ENCODE data around the gene CIROP. TPM values are rescaled to one million over a fixed set of nuclear protein-coding genes. Genes with fewer than 3 reads are reported as not detected.

CIROP gene
- total RNA-seq, 1 donor from 2014 or later, result 0.19 TPM

GRCh38 chr14:23094666-23095195 lies 10.1 kb downstream of the CIROP start, which contains the start of gene ACIN1:
Gene ACIN1 (minus strand): TSS chr14:23095136. CDS start chr14:23095112, 24 bp downstream.
- no peaks in the 10 kb centered on the region for H3K27me3 Mint-ChIP-seq
- peaks cover 15% of the 10 kb centered on the region for H3K4me1 Mint-ChIP-seq (ENCODE audit: unreplicated experiment)
- H3K4me3 Mint-ChIP-seq, result no peak within 1 kb of the TSS
- no peaks in the 10 kb centered on the region for H3K9me3 Mint-ChIP-seq
- no peak within 1 kb of the TSS for H3K27ac Mint-ChIP-seq
- DNase-seq (ENCODE audit: extremely low spot score, unreplicated experiment), result no peak
- TF ChIP-seq CTCF (conservative IDR thresholded peaks at IDR 0.05), result no peak
- peaks cover 30% of the 10 kb centered on the region for H3K36me3 Mint-ChIP-seq

GRCh38 chr14:23093991-23094665 lies 10.7 kb downstream of the CIROP start:
- DNase-seq (ENCODE audit: extremely low spot score, unreplicated experiment), result peak; percentile 81
- H3K36me3 Mint-ChIP-seq, result peaks cover 33% of the 10 kb centered on the region
- no peaks in the 10 kb centered on the region for H3K9me3 Mint-ChIP-seq
- peaks cover 15% of the 10 kb centered on the region for H3K4me1 Mint-ChIP-seq (ENCODE audit: unreplicated experiment)
- peak; percentile 44 for TF ChIP-seq CTCF (conservative IDR thresholded peaks at IDR 0.05)
- no peak overlapping the region for H3K27ac Mint-ChIP-seq
- H3K4me3 Mint-ChIP-seq, result no peak overlapping the region
- no peaks in the 10 kb centered on the region for H3K27me3 Mint-ChIP-seq

GRCh38 chr14:23093526-23093925 lies 11.3 kb downstream of the CIROP start:
- Mint-ChIP-seq H3K9me3 (no peaks in the 10 kb centered on the region), H3K4me1 (ENCODE audit: unreplicated experiment) (peaks cover 15% of the 10 kb centered on the region), H3K4me3 (no peak overlapping the region), H3K27me3 (no peaks in the 10 kb centered on the region), H3K36me3 (peaks cover 29% of the 10 kb centered on the region), H3K27ac (no peak overlapping the region)
- TF ChIP-seq CTCF (conservative IDR thresholded peaks at IDR 0.05), result no peak
- no peak for DNase-seq (ENCODE audit: extremely low spot score, unreplicated experiment)

DNA sequence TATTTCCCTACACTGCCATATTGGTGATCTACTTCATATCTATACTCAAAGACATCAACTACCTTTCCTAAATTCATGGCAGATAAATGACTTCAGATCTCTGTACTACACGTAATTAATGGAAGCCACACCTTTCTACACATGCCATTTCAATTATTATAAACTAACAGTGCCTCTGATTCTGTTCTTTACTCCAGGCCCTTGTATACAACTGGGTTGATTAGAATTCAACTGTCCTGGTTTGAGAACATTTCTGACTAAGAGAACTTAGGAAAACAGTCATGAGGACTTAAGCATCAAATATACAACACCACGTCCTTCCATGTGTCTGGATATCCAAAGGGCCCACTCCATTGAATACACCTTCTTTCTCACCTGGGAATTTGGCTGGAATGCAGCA lies 11.7 kb downstream of the CIROP start:
- H3K9me3 Mint-ChIP-seq, result no peaks in the 10 kb centered on the region

More for the DNA sequence above, 11.7 kb downstream of the CIROP start:
- peaks cover 29% of the 10 kb centered on the region for H3K36me3 Mint-ChIP-seq
- H3K4me3 Mint-ChIP-seq, result no peak overlapping the region
- H3K27me3 Mint-ChIP-seq, result no peaks in the 10 kb centered on the region
- no peak for TF ChIP-seq CTCF (conservative IDR thresholded peaks at IDR 0.05)
- no peak overlapping the region for H3K27ac Mint-ChIP-seq
- no peak for DNase-seq (ENCODE audit: extremely low spot score, unreplicated experiment)
- peaks cover 15% of the 10 kb centered on the region for H3K4me1 Mint-ChIP-seq (ENCODE audit: unreplicated experiment)
